Tibial artery (tissue), 4 donors: Measurements from ENCODE around the gene ENGASE.

Experiments used
- DNase-seq, 2 donors: peaks; one replicate each; pipeline ENCODE4 v3.0.0-alpha.2; 2019
- H3K27ac ChIP-seq, 2 donors: fragments of 200-600 bp; sonication (generic) in 1 of 2; 1 replicate in 1 of 2; 2 replicates in 1 of 2; pipeline ENCODE4 v1.5.1; 2018 to 2019; ENCODE audit warnings: mild to moderate bottlenecking in 1 of 2
- H3K27me3 ChIP-seq, 2 donors: fragments of 200-600 bp; sonication (generic) in 1 of 2; one replicate each; pipeline versions ENCODE4 v1.5.1 to v1.6.0; 2016 to 2019
- H3K36me3 ChIP-seq, 3 donors: fragments of 200-600 bp; sonication (generic) in 2 of 3; one replicate each; pipeline ENCODE4 v1.5.1; 2016 to 2019; ENCODE audit warnings: mild to moderate bottlenecking in 2 of 3
- H3K4me1 ChIP-seq, 4 donors: fragments of 200-600 bp; sonication (generic) in 2 of 4; 1 replicate in 3 of 4; 2 replicates in 1 of 4; pipeline ENCODE4 v1.5.1; 2016 to 2019
- H3K4me3 ChIP-seq, 2 donors: fragments of 200-600 bp; sonication (generic) in 1 of 2; 1 replicate in 1 of 2; 2 replicates in 1 of 2; pipeline ENCODE4 v1.5.1; 2018 to 2019; ENCODE audit warnings: mild to moderate bottlenecking in 2 of 2
- H3K9me3 ChIP-seq, 3 donors: fragments of 200-600 bp; sonication (generic) in 1 of 3; one replicate each; pipeline ENCODE4 v1.5.1; 2016 to 2019
- intact Hi-C: fragments of 100-400 bp; cut with DNase I; formaldehyde crosslinking; loops from one replicate; pipeline ENCODE4 v1.15.0; 2023; ENCODE audit warnings: low total_unique reads
- TF ChIP-seq, protein P1 (sequence below), 2 experiments: fragments of 200-600 bp in 1 of 2; fragments of 450-650 bp in 1 of 2; IDR thresholded peaks; one replicate each; pipeline ENCODE4 v1.5.1; 2017 to 2019; ENCODE audit warnings: antibody characterized with exemption in 2 of 2, mild to moderate bottlenecking in 1 of 2, moderate library complexity in 1 of 2

Gene ENGASE

DNA sequence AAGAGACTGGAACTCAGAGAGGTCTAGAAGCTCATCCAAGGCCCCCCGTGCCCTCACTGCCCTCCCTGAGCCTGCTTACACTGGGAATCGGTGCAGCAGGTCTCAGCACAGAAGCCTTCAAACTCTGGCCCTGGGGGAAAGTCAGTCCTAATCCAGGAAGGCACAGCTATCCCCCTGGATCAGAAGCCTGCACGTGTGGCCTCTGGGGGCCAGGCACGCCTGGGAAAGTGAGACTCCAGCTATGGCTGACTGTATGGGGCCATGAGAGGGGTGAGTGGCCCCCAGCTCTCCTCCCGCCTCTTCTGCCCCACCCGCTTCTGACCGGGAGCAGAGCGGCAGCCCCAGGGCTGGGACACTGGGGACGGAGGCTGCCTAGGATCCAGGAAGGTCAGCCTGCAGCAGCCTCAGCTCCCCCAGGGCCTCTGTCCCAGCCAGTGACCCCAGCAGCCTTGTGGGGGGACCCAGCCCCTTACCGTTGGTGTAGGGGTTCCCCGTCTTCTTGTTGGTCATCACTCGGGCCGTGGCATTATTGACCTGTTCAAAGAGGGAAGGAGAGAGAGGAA lies 26.6 kb downstream of the ENGASE start:
- intact Hi-C loops: no loop called here
- TF ChIP-seq, protein P1, sequence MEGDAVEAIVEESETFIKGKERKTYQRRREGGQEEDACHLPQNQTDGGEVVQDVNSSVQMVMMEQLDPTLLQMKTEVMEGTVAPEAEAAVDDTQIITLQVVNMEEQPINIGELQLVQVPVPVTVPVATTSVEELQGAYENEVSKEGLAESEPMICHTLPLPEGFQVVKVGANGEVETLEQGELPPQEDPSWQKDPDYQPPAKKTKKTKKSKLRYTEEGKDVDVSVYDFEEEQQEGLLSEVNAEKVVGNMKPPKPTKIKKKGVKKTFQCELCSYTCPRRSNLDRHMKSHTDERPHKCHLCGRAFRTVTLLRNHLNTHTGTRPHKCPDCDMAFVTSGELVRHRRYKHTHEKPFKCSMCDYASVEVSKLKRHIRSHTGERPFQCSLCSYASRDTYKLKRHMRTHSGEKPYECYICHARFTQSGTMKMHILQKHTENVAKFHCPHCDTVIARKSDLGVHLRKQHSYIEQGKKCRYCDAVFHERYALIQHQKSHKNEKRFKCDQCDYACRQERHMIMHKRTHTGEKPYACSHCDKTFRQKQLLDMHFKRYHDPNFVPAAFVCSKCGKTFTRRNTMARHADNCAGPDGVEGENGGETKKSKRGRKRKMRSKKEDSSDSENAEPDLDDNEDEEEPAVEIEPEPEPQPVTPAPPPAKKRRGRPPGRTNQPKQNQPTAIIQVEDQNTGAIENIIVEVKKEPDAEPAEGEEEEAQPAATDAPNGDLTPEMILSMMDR (IDR thresholded peaks at IDR 0.05): no peak
- H3K9me3 ChIP-seq: no peaks in the 10 kb centered on the region
- H3K27me3 ChIP-seq: peaks cover 0 to 100% of the 10 kb centered on the region in 2 donors
- H3K4me3 ChIP-seq: no peak overlapping the region
- H3K36me3 ChIP-seq: no peaks in the 10 kb centered on the region
- peaks cover 0 to 8% (median 0%) of the 10 kb centered on the region in 4 donors for H3K4me1 ChIP-seq
- DNase-seq: no peak
- H3K27ac ChIP-seq: no peak overlapping the region

DNA sequence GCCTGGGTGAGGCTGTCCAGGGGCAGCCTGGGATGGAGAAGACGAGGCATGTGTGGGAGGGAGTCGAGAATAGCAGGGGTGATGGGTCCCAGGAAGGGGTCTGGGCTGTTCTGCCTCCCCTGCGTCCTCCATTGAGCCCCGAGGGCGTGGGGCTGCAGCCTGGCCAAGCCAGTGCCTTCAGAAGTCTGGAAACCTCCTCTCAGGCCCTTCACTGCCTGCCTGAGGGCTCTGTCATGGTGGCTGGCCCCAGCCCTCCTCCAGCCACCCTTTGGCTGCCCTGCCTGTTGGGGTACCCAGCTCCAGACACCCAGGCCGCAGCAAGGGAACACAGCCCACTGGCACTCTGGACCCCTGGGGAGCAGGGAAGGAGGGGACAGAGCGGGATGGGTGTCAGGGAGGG lies 27.6 kb downstream of the ENGASE start:
- H3K9me3 ChIP-seq: no peaks in the 10 kb centered on the region
- TF ChIP-seq, protein P1 (IDR thresholded peaks at IDR 0.05): no peak
- intact Hi-C loops: no loop called here
- H3K27ac ChIP-seq: no peak overlapping the region
- peaks cover 0 to 5% (median 0%) of the 10 kb centered on the region in 4 donors for H3K4me1 ChIP-seq
- H3K4me3 ChIP-seq: no peak overlapping the region
- H3K36me3 ChIP-seq: no peaks in the 10 kb centered on the region
- H3K27me3 ChIP-seq: peaks cover 0 to 99% of the 10 kb centered on the region in 2 donors
- DNase-seq: no peak

DNA sequence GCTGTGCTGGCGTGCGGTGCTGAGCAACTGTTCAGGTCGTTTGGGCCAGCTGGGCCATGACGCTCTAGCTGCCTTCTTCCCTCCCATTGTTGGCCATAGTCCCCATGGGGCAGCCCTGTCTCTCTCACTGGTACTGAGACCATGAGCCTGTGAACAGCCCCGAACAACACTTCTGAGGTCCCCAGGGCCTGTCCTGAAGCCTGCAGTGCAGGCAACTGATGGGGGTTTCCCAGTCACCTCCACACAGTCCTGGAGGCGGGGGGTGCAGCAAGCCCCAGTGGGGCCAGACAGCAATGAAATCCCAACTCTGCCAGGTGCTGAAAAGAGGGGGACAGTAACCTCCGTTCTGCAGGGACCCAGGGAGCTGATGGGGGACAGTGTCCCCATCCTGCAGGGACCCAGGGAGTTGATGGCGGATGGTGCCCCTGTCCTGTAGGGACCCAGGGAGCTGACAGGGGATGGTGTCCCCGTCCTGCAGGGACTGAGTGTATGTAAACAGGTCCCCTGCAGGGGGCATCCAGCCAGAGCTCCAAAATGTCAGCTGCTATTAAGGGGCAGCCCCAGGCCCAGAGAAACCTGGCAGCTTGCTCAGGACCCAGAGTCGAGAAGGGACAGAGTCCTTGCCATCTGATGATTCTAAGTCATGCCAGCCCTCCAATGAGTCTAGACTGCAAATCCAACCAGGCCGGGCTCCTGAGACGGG lies 30.4 kb downstream of the ENGASE start:
- no peaks in the 10 kb centered on the region for H3K4me1 ChIP-seq
- TF ChIP-seq, protein P1 (IDR thresholded peaks at IDR 0.05): no peak
- H3K4me3 ChIP-seq: no peak overlapping the region
- H3K36me3 ChIP-seq: no peaks in the 10 kb centered on the region
- no peak overlapping the region for H3K27ac ChIP-seq
- peaks cover 0 to 96% of the 10 kb centered on the region in 2 donors for H3K27me3 ChIP-seq
- intact Hi-C loops: no loop called here
- no peaks in the 10 kb centered on the region for H3K9me3 ChIP-seq
- no peak for DNase-seq

DNA sequence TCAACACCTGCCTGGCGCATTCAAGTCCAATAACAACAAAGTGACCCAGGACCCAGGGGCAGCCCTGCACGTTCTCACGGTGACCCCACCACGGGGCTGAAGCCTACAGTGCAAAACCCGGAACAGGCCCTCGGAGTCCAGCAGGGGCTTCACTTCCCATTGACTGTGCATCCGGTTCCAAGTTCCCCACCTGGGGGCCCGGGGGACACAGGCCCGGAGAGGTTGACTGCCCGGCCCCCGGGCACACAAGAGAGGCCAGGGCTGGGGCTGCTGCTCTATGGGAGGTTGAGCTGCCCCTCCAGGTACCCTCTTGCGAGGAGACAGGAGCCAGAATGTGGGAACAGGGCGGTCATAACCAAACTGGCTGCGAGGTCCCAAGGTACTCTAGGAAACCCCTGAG lies 31.3 kb downstream of the ENGASE start:
- H3K4me3 ChIP-seq: no peak overlapping the region
- intact Hi-C loops: no loop called here
- H3K27ac ChIP-seq: no peak overlapping the region
- no peak for DNase-seq
- TF ChIP-seq, protein P1 (IDR thresholded peaks at IDR 0.05): no peak
- H3K36me3 ChIP-seq: no peaks in the 10 kb centered on the region
- H3K9me3 ChIP-seq: no peaks in the 10 kb centered on the region
- H3K27me3 ChIP-seq: peaks cover 0 to 96% of the 10 kb centered on the region in 2 donors
- H3K4me1 ChIP-seq: no peaks in the 10 kb centered on the region

DNA sequence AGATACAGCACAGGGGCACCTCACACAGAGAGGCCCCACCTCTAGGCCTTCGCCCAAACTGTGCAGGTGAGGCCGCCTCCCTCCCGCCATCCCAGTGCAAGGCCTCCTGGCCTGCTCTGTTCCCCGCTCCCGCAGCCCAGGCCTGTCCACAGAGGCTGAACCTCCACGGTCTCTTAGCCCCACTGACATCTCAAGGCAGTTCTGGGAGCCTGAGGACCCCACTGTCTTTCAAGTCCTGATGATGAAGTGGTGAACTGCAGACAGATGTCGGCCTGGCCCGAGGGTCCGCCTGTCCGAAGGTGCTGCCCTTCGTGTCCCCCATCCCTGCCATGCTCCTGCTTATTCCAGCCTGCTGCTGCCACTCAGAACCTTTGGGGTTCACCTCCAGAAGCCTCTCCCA lies 32.3 kb downstream of the ENGASE start:
- no peaks in the 10 kb centered on the region for H3K36me3 ChIP-seq
- H3K27ac ChIP-seq: no peak overlapping the region
- TF ChIP-seq, protein P1 (IDR thresholded peaks at IDR 0.05): no peak
- DNase-seq: no peak
- H3K4me3 ChIP-seq: no peak overlapping the region
- intact Hi-C loops: no loop called here
- H3K9me3 ChIP-seq: no peaks in the 10 kb centered on the region
- peaks cover 0 to 95% of the 10 kb centered on the region in 2 donors for H3K27me3 ChIP-seq
- no peaks in the 10 kb centered on the region for H3K4me1 ChIP-seq
